ENCODE measurements around the gene MAGI2. TPM values are rescaled to one million over a fixed set of nuclear protein-coding genes. Genes with fewer than 3 reads are reported as not detected.

The MAGI2 gene
- total and polyA plus RNA-seq, 4 donors = 0.37 to 4.1 (median 1.4) TPM

DNA sequence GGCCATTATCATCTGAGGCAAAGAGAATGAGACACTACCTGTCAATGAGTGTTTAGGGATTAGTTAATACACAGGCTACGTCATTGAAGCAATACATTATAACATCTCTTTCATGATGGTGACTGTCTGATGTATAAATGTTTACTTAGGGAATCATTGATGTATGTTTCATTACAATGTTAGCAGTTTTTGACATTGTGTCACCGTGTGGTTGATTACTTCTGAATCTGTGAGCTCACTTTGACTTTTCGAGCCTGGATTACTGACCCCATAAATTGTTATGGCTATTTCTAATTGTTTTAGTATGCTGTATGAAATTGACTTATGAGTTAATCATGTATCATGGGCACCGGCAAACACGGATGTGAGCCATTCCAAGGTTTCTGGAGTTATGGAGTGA lies 494.0 kb downstream of the MAGI2 start:
- Histone ChIP-seq H3K9me3 (ENCODE audit: control insufficient read depth in 4 of 4, low read length in 3 of 4) (no peaks in the 10 kb centered on the region), H3K4me1 (ENCODE audit: control insufficient read depth in 4 of 4, insufficient read depth in 4 of 4, low read length in 3 of 4) (no peaks in the 10 kb centered on the region), H3K36me3 (ENCODE audit: control insufficient read depth in 4 of 4, insufficient read depth in 3 of 4, low read depth in 1 of 4, low read length in 3 of 4) (no peaks in the 10 kb centered on the region), H3K4me3 (ENCODE audit: low read depth in 1 of 3, low read length in 3 of 3) (no peak overlapping the region), H3K9ac (ENCODE audit: low read depth in 1 of 2, low read length in 2 of 2) (no peak overlapping the region), H3K27me3 (ENCODE audit: control insufficient read depth in 4 of 4, insufficient read depth in 4 of 4, low read length in 3 of 4) (no peaks in the 10 kb centered on the region), H3K27ac (ENCODE audit: low read depth in 1 of 2, low read length in 2 of 2) (no peak overlapping the region)
- 89% methylated on average over 5 of the region's 5 CpGs for WGBS
- DNase-seq (ENCODE audit: low spot score) = no peak
- TF ChIP-seq NR2F2 (IDR thresholded peaks at IDR 0.05) (no peak), RXRA (IDR thresholded peaks at IDR 0.05) (no peak), RAD21 (IDR thresholded peaks at IDR 0.05) (no peak), JUND (IDR thresholded peaks at IDR 0.05) (no peak), HNF4G (IDR thresholded peaks at IDR 0.05) (no peak), GABPA (IDR thresholded peaks at IDR 0.05 in 1 of 2, conservative IDR thresholded peaks at IDR 0.05 in 1 of 2) (no peak), YY1 (IDR thresholded peaks at IDR 0.05) (no peak), HNF4A (conservative IDR thresholded peaks at IDR 0.05) (no peak), SP1 (IDR thresholded peaks at IDR 0.05) (no peak), TAF1 (conservative IDR thresholded peaks at IDR 0.05) (no peak), FOXA2 (IDR thresholded peaks at IDR 0.05) (no peak), EGR1 (IDR thresholded peaks at IDR 0.05; ENCODE audit: low read depth in 2 of 2) (no peak), FOXA1 (IDR thresholded peaks at IDR 0.05) (no peak)
- TF ChIP-seq, protein P1, sequence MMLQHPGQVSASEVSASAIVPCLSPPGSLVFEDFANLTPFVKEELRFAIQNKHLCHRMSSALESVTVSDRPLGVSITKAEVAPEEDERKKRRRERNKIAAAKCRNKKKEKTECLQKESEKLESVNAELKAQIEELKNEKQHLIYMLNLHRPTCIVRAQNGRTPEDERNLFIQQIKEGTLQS (IDR thresholded peaks at IDR 0.05) = no peak
- TF ChIP-seq, protein P2, sequence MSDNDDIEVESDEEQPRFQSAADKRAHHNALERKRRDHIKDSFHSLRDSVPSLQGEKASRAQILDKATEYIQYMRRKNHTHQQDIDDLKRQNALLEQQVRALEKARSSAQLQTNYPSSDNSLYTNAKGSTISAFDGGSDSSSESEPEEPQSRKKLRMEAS (IDR thresholded peaks at IDR 0.05) = no peak
- TF ChIP-seq, protein P3, sequence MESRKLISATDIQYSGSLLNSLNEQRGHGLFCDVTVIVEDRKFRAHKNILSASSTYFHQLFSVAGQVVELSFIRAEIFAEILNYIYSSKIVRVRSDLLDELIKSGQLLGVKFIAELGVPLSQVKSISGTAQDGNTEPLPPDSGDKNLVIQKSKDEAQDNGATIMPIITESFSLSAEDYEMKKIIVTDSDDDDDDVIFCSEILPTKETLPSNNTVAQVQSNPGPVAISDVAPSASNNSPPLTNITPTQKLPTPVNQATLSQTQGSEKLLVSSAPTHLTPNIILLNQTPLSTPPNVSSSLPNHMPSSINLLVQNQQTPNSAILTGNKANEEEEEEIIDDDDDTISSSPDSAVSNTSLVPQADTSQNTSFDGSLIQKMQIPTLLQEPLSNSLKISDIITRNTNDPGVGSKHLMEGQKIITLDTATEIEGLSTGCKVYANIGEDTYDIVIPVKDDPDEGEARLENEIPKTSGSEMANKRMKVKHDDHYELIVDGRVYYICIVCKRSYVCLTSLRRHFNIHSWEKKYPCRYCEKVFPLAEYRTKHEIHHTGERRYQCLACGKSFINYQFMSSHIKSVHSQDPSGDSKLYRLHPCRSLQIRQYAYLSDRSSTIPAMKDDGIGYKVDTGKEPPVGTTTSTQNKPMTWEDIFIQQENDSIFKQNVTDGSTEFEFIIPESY (IDR thresholded peaks at IDR 0.05) = no peak
- TF ChIP-seq, protein P4, sequence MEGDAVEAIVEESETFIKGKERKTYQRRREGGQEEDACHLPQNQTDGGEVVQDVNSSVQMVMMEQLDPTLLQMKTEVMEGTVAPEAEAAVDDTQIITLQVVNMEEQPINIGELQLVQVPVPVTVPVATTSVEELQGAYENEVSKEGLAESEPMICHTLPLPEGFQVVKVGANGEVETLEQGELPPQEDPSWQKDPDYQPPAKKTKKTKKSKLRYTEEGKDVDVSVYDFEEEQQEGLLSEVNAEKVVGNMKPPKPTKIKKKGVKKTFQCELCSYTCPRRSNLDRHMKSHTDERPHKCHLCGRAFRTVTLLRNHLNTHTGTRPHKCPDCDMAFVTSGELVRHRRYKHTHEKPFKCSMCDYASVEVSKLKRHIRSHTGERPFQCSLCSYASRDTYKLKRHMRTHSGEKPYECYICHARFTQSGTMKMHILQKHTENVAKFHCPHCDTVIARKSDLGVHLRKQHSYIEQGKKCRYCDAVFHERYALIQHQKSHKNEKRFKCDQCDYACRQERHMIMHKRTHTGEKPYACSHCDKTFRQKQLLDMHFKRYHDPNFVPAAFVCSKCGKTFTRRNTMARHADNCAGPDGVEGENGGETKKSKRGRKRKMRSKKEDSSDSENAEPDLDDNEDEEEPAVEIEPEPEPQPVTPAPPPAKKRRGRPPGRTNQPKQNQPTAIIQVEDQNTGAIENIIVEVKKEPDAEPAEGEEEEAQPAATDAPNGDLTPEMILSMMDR (IDR thresholded peaks at IDR 0.05; ENCODE audit: low read depth, low read length, missing input control) = no peak
- TF ChIP-seq, protein P5, sequence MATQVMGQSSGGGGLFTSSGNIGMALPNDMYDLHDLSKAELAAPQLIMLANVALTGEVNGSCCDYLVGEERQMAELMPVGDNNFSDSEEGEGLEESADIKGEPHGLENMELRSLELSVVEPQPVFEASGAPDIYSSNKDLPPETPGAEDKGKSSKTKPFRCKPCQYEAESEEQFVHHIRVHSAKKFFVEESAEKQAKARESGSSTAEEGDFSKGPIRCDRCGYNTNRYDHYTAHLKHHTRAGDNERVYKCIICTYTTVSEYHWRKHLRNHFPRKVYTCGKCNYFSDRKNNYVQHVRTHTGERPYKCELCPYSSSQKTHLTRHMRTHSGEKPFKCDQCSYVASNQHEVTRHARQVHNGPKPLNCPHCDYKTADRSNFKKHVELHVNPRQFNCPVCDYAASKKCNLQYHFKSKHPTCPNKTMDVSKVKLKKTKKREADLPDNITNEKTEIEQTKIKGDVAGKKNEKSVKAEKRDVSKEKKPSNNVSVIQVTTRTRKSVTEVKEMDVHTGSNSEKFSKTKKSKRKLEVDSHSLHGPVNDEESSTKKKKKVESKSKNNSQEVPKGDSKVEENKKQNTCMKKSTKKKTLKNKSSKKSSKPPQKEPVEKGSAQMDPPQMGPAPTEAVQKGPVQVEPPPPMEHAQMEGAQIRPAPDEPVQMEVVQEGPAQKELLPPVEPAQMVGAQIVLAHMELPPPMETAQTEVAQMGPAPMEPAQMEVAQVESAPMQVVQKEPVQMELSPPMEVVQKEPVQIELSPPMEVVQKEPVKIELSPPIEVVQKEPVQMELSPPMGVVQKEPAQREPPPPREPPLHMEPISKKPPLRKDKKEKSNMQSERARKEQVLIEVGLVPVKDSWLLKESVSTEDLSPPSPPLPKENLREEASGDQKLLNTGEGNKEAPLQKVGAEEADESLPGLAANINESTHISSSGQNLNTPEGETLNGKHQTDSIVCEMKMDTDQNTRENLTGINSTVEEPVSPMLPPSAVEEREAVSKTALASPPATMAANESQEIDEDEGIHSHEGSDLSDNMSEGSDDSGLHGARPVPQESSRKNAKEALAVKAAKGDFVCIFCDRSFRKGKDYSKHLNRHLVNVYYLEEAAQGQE (IDR thresholded peaks at IDR 0.05) = no peak

Data from liver (tissue), 9 donors.